ENCODE results near the gene AGAP1. TPM values are rescaled to one million over a fixed set of nuclear protein-coding genes. Genes with fewer than 3 reads are reported as not detected.

AGAP1 gene
- total RNA-seq, result 21.1 TPM

- Histone ChIP-seq H3K4me3 (peak within 1 kb of the TSS; percentile 56 to 80), H3K9me3 (no peaks in the 10 kb centered on the region), H3K27me3 (no peaks in the 10 kb centered on the region), H3K36me3 (no peaks in the 10 kb centered on the region), H3K27ac (peak within 1 kb of the TSS; percentile 81), H3K4me1 (peaks cover 29% of the 10 kb centered on the region)
- DNase-seq (ENCODE audit: extremely low spot score in 2 of 2), result no peak
- no peak for TF ChIP-seq CTCF (IDR thresholded peaks at IDR 0.05)
- TF ChIP-seq POLR2A (IDR thresholded peaks at IDR 0.05), result no peak
- no peak for TF ChIP-seq POLR2AphosphoS5 (IDR thresholded peaks at IDR 0.05; ENCODE audit: insufficient read depth in 1 of 2, low read depth in 1 of 2)
- intact Hi-C loops (cut with DNase I), result no loop called here
Measured at GRCh38 chr2:235493775-235494715, at the start of gene AGAP1. TSS of gene AGAP1 (plus strand) at chr2:235494043.

DNA sequence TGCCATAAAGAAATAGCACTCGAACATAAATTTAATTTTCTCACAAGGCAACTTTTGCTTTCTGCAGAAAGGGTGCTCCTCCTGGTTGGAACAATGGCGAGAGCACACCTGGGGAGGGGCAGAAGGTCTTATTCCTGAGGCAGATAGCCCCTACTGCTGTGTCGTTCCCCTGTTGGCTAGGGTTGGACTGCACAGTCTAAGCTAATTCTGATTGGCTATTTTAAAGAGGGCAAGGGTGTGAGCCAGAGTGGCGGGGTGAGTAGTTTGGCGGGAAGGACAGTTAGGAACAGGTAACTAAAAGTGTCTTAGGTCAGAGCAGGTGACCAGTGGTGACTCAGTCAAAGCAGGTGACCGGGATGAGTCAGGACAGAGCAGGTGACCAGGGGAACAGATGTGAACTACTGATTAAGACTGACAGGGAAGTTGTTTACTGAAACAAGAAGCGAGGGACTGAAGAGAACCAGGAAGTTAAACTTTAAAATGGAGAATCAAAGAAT is 49.7 kb upstream of the AGAP1 start:
- no peaks in the 10 kb centered on the region for H3K9me3 ChIP-seq
- H3K4me1 ChIP-seq, result no peaks in the 10 kb centered on the region
- no peaks in the 10 kb centered on the region for H3K27me3 ChIP-seq
- TF ChIP-seq POLR2A (IDR thresholded peaks at IDR 0.05) (no peak), POLR2AphosphoS5 (IDR thresholded peaks at IDR 0.05; ENCODE audit: insufficient read depth in 1 of 2, low read depth in 1 of 2) (no peak), CTCF (IDR thresholded peaks at IDR 0.05) (no peak)
- H3K27ac ChIP-seq, result no peak overlapping the region
- intact Hi-C loops (cut with DNase I), result no loop called here
- H3K4me3 ChIP-seq, result no peak overlapping the region
- no peak for DNase-seq (ENCODE audit: extremely low spot score in 2 of 2)
- no peaks in the 10 kb centered on the region for H3K36me3 ChIP-seq

DNA sequence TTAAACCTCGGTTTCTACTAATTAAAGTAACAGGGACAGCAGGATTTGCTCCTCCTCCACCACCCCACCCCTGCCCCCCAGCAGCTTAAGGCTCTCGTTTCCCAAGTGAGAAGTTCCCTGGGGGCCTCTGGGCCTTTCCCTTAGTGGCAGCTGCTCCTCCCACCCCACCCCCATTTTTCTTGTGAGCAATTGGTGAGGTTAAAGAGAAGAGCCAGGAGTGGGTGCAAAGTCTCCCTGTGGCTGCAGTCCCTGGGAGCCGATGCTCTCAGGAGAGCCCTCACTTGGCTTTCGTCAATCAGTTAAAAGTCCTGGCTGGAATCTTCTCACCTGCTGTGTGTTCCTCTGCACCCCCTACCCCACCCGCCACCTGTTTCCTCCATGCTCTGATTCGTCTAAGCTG is 48.7 kb upstream of the AGAP1 start:
- intact Hi-C loops (cut with DNase I), result no loop called here
- no peak overlapping the region for H3K4me3 ChIP-seq
- no peak for DNase-seq (ENCODE audit: extremely low spot score in 2 of 2)
- no peak for TF ChIP-seq CTCF (IDR thresholded peaks at IDR 0.05)
- no peak for TF ChIP-seq POLR2A (IDR thresholded peaks at IDR 0.05)
- TF ChIP-seq POLR2AphosphoS5 (IDR thresholded peaks at IDR 0.05; ENCODE audit: insufficient read depth in 1 of 2, low read depth in 1 of 2), result no peak
- H3K36me3 ChIP-seq, result no peaks in the 10 kb centered on the region
- no peaks in the 10 kb centered on the region for H3K9me3 ChIP-seq
- no peaks in the 10 kb centered on the region for H3K27me3 ChIP-seq
- no peaks in the 10 kb centered on the region for H3K4me1 ChIP-seq
- no peak overlapping the region for H3K27ac ChIP-seq

- Histone ChIP-seq H3K27ac (no peak overlapping the region), H3K27me3 (no peaks in the 10 kb centered on the region), H3K4me3 (no peak overlapping the region), H3K4me1 (no peaks in the 10 kb centered on the region), H3K36me3 (no peaks in the 10 kb centered on the region), H3K9me3 (no peaks in the 10 kb centered on the region)
- no peak for DNase-seq (ENCODE audit: extremely low spot score in 2 of 2)
- intact Hi-C loops (cut with DNase I), result no loop called here
- TF ChIP-seq POLR2AphosphoS5 (IDR thresholded peaks at IDR 0.05; ENCODE audit: insufficient read depth in 1 of 2, low read depth in 1 of 2) (no peak), CTCF (IDR thresholded peaks at IDR 0.05) (no peak)
Measured at GRCh38 chr2:235446082-235446481, 47.8 kb upstream of the AGAP1 start.

GRCh38 chr2:235447210-235447609 is 46.6 kb upstream of the AGAP1 start:
- Histone ChIP-seq H3K27me3 (no peaks in the 10 kb centered on the region), H3K27ac (no peak overlapping the region), H3K4me3 (no peak overlapping the region), H3K9me3 (no peaks in the 10 kb centered on the region), H3K36me3 (no peaks in the 10 kb centered on the region), H3K4me1 (no peaks in the 10 kb centered on the region)
- DNase-seq (ENCODE audit: extremely low spot score in 2 of 2), result no peak
- TF ChIP-seq POLR2A (IDR thresholded peaks at IDR 0.05), result no peak
- intact Hi-C loops (cut with DNase I), result no loop called here

Data from vagina (tissue), 2 donors.